ENCODE data around the gene TSHR.

Gene TSHR

GRCh38 chr14:81132468-81132867 is 177.0 kb downstream of the TSHR start:
- no peak for TF ChIP-seq CTCF (IDR thresholded peaks at IDR 0.05; ENCODE audit: insufficient read depth, low read length, poor library complexity, severe bottlenecking)
- H3K4me3 ChIP-seq (replicated peaks; ENCODE audit: low read depth, low read length), result no peak overlapping the region
- no peaks in the 10 kb centered on the region for H3K36me3 ChIP-seq (ENCODE audit: control insufficient read depth, insufficient read depth, low read length)
- DNase-seq (ENCODE audit: extremely low read depth, insufficient read length), result no peak
- H3K27me3 ChIP-seq (replicated peaks; ENCODE audit: control insufficient read depth, insufficient read depth, low read length), result no peaks in the 10 kb centered on the region

DNA sequence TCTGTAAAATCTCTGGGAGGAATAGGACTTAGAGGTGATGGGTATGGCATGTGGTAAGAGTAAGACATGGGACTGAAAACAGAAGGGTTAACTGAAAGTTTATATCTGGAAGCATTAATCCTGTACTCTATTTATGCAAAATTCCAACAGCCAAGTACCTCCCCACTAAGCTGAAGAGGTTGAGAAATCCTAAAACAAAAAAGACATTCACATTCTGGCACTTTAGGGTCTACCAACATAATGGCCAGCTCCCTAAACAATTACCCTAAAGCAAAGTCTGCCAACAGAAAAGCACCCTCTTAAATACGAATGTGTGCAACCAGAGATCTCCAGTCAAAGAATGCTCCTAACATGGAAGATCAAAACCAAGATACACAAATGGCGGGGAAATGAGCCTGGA is 178.0 kb downstream of the TSHR start:
- Histone ChIP-seq H3K27me3 (replicated peaks; ENCODE audit: control insufficient read depth, insufficient read depth, low read length) (no peaks in the 10 kb centered on the region), H3K36me3 (ENCODE audit: control insufficient read depth, insufficient read depth, low read length) (no peaks in the 10 kb centered on the region), H3K4me3 (replicated peaks; ENCODE audit: low read depth, low read length) (no peak overlapping the region)
- no peak for DNase-seq (ENCODE audit: extremely low read depth, insufficient read length)
- TF ChIP-seq CTCF (IDR thresholded peaks at IDR 0.05; ENCODE audit: insufficient read depth, low read length, poor library complexity, severe bottlenecking), result no peak

DNA sequence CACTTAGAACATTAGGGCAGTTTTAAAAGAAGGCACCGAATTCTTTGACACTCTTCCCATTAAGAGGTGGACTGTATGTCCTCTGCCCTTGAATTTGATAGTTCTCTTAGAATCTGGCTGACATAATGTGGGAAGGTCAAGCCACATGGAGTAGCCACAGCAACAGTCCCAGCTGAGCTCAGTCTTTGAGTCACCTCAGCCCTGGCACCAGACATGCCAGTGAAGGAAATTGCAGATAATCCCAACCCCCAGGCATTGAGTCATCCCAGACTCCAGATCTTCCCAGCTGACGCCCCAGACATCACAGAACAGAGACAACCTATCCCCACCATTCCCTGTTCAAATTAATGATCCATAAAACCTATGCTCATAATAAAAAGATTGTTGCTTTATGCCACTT is 181.9 kb downstream of the TSHR start:
- no peak for DNase-seq (ENCODE audit: extremely low read depth, insufficient read length)
- Histone ChIP-seq H3K36me3 (ENCODE audit: control insufficient read depth, insufficient read depth, low read length) (no peaks in the 10 kb centered on the region), H3K27me3 (replicated peaks; ENCODE audit: control insufficient read depth, insufficient read depth, low read length) (no peaks in the 10 kb centered on the region), H3K4me3 (replicated peaks; ENCODE audit: low read depth, low read length) (no peak overlapping the region)
- TF ChIP-seq CTCF (IDR thresholded peaks at IDR 0.05; ENCODE audit: insufficient read depth, low read length, poor library complexity, severe bottlenecking), result no peak

DNA sequence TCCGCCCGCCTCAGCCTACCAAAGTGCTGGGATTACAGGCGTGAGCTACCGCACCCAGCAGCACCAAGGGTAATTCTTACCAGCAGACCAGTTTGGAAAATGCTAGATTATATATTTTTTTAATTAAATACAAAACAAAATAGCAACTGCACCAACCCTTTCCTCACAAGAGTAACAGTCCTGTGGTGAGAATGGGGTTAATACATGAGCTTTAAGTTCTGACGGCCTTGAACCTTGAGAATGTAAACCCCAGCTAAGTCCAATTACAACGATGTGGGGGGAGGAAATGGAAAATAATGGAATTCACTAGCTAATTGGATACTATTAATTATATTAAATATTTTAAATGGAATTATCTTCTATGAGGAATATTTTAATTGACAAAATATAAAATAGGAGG is 183.0 kb downstream of the TSHR start:
- Histone ChIP-seq H3K4me3 (replicated peaks; ENCODE audit: low read depth, low read length) (no peak overlapping the region), H3K27me3 (replicated peaks; ENCODE audit: control insufficient read depth, insufficient read depth, low read length) (no peaks in the 10 kb centered on the region), H3K36me3 (ENCODE audit: control insufficient read depth, insufficient read depth, low read length) (no peaks in the 10 kb centered on the region)
- no peak for TF ChIP-seq CTCF (IDR thresholded peaks at IDR 0.05; ENCODE audit: insufficient read depth, low read length, poor library complexity, severe bottlenecking)
- no peak for DNase-seq (ENCODE audit: extremely low read depth, insufficient read length)

DNA sequence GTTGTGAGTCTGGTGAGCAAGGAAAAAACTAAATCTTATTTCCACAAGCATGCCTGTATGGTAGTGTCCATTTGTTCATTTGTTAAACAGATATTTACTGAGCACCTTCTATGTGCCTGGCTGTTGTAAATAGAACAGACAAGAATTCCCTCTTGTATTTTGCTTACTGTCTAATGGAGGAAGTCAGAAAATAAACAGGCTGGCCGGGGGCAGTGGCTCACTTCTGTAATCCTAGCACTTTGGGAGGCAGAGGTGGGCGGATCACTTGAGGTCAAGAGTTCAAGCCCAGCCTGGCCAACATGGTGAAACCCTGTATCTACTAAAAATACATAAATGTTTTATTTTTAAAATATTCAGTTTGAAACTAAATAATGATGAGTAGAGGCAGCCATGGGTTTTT is 186.0 kb downstream of the TSHR start:
- H3K36me3 ChIP-seq (ENCODE audit: control insufficient read depth, insufficient read depth, low read length), result no peaks in the 10 kb centered on the region
- no peak for TF ChIP-seq CTCF (IDR thresholded peaks at IDR 0.05; ENCODE audit: insufficient read depth, low read length, poor library complexity, severe bottlenecking)
- no peak for DNase-seq (ENCODE audit: extremely low read depth, insufficient read length)
- H3K27me3 ChIP-seq (replicated peaks; ENCODE audit: control insufficient read depth, insufficient read depth, low read length), result no peaks in the 10 kb centered on the region
- H3K4me3 ChIP-seq (replicated peaks; ENCODE audit: low read depth, low read length), result no peak overlapping the region

DNA sequence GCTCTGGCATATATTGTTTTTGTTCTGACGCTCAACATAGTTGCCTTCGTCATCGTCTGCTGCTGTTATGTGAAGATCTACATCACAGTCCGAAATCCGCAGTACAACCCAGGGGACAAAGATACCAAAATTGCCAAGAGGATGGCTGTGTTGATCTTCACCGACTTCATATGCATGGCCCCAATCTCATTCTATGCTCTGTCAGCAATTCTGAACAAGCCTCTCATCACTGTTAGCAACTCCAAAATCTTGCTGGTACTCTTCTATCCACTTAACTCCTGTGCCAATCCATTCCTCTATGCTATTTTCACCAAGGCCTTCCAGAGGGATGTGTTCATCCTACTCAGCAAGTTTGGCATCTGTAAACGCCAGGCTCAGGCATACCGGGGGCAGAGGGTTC is 188.4 kb downstream of the TSHR start:
- no peaks in the 10 kb centered on the region for H3K27me3 ChIP-seq (replicated peaks; ENCODE audit: control insufficient read depth, insufficient read depth, low read length)
- TF ChIP-seq CTCF (IDR thresholded peaks at IDR 0.05; ENCODE audit: insufficient read depth, low read length, poor library complexity, severe bottlenecking), result no peak
- DNase-seq (ENCODE audit: extremely low read depth, insufficient read length), result no peak
- H3K36me3 ChIP-seq (ENCODE audit: control insufficient read depth, insufficient read depth, low read length), result no peaks in the 10 kb centered on the region
- H3K4me3 ChIP-seq (replicated peaks; ENCODE audit: low read depth, low read length), result no peak overlapping the region
